Panc1 (cell line): ENCODE measurements around the gene CLGN.

Experiments
- REST ChIP-seq, 2 experiments: IDR thresholded peaks; 2 replicates each; pipeline ENCODE4 v1.6.1; 2011 to 2012; ENCODE audit warnings: low read depth in 2 of 2, control low read depth in 1 of 2, low read length in 1 of 2, mild to moderate bottlenecking in 1 of 2, moderate library complexity in 1 of 2; ENCODE audit not compliant: insufficient read depth in 1 of 2
- SIN3A ChIP-seq: IDR thresholded peaks from 2 replicates; pipeline ENCODE4 v1.6.1; 2012; ENCODE audit warnings: low read depth, mild to moderate bottlenecking, low read length, moderate library complexity, borderline replicate concordance; ENCODE audit not compliant: insufficient read depth
- TF ChIP-seq, protein P1 (sequence below): fragments of 450-650 bp; IDR thresholded peaks from 2 replicates; pipeline ENCODE4 v1.5.1; 2017; ENCODE audit warnings: mild to moderate bottlenecking

- TF ChIP-seq, protein P1, sequence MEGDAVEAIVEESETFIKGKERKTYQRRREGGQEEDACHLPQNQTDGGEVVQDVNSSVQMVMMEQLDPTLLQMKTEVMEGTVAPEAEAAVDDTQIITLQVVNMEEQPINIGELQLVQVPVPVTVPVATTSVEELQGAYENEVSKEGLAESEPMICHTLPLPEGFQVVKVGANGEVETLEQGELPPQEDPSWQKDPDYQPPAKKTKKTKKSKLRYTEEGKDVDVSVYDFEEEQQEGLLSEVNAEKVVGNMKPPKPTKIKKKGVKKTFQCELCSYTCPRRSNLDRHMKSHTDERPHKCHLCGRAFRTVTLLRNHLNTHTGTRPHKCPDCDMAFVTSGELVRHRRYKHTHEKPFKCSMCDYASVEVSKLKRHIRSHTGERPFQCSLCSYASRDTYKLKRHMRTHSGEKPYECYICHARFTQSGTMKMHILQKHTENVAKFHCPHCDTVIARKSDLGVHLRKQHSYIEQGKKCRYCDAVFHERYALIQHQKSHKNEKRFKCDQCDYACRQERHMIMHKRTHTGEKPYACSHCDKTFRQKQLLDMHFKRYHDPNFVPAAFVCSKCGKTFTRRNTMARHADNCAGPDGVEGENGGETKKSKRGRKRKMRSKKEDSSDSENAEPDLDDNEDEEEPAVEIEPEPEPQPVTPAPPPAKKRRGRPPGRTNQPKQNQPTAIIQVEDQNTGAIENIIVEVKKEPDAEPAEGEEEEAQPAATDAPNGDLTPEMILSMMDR = no peak
- TF ChIP-seq REST (IDR thresholded peaks at IDR 0.05; ENCODE audit: insufficient read depth in 1 of 2, low read depth in 2 of 2, low read length in 1 of 2) (no peak), SIN3A (no peak)
These were observed 12.2 kb upstream of the CLGN start for GRCh38 chr4:140439644-140440142.
